HG03432 (cell line): ENCODE data around the gene OR51I1.
A peak's percentile ranks its signal among the peaks of the same experiment; 100 is the strongest.

Experiments used
- ATAC-seq: cut with Tn5 transposase; IDR thresholded peaks from one replicate; pipeline ENCODE4 v1.9.1; 2021; ENCODE audit warnings: mild to moderate bottlenecking, moderate library complexity; ENCODE audit not compliant: unreplicated experiment

Gene OR51I1

GRCh38 chr11:5441414-5441813 lies at the start of gene OR51I1:
Gene OR51I1, minus strand, starts transcription at chr11:5441514. Its CDS starts 0 bp downstream, at chr11:5441514.
- ATAC-seq = no peak

GRCh38 chr11:5489576-5490357 lies 48.5 kb upstream of the OR51I1 start:
- no peak for ATAC-seq

- no peak for ATAC-seq
Observed at GRCh38 chr11:5488798-5489399, 47.6 kb upstream of the OR51I1 start.

GRCh38 chr11:5488385-5488784 lies 47.1 kb upstream of the OR51I1 start, which contains the start of gene OR52D1:
Gene OR52D1, plus strand, starts transcription at chr11:5488685. Its CDS starts 22 bp downstream, at chr11:5488707.
- ATAC-seq = no peak

GRCh38 chr11:5486421-5486820 lies 45.1 kb upstream of the OR51I1 start:
- ATAC-seq = no peak

- ATAC-seq = no peak
Observed at GRCh38 chr11:5486003-5486402, 44.7 kb upstream of the OR51I1 start.

GRCh38 chr11:5476186-5476819 lies 35.0 kb upstream of the OR51I1 start:
- ATAC-seq = peak; percentile 78

GRCh38 chr11:5473921-5474320 lies 32.6 kb upstream of the OR51I1 start:
- no peak for ATAC-seq

- ATAC-seq = no peak
Observed at GRCh38 chr11:5467527-5467926, 26.2 kb upstream of the OR51I1 start.

- no peak for ATAC-seq
Observed at GRCh38 chr11:5460983-5461621, 19.8 kb upstream of the OR51I1 start.

GRCh38 chr11:5449432-5449831 lies 8.1 kb upstream of the OR51I1 start:
- no peak for ATAC-seq

- no peak for ATAC-seq
Observed at GRCh38 chr11:5449023-5449422, 7.7 kb upstream of the OR51I1 start, which contains the start of gene OR51I2. Gene OR51I2, plus strand, starts transcription at chr11:5449323. Its CDS starts 4,166 bp downstream, at chr11:5453489.

GRCh38 chr11:5443835-5444393 lies 2.6 kb upstream of the OR51I1 start:
- ATAC-seq = no peak

- ATAC-seq = no peak
Observed at GRCh38 chr11:5423131-5423530, 18.2 kb downstream of the OR51I1 start.

- no peak for ATAC-seq
Observed at GRCh38 chr11:5421811-5422210, 19.5 kb downstream of the OR51I1 start, which contains the start of gene OR51Q1. Gene OR51Q1, plus strand, starts transcription at chr11:5422111. Its CDS starts 90 bp downstream, at chr11:5422201.

GRCh38 chr11:5420993-5421392 lies 20.3 kb downstream of the OR51I1 start:
- ATAC-seq = no peak

- ATAC-seq = no peak
Observed at GRCh38 chr11:5405173-5405572, 36.1 kb downstream of the OR51I1 start.

- ATAC-seq = no peak
Observed at GRCh38 chr11:5398936-5399335, 42.4 kb downstream of the OR51I1 start.

GRCh38 chr11:5394091-5394490 lies 47.2 kb downstream of the OR51I1 start:
- ATAC-seq = no peak
